ENCODE results near the gene SLC22A23.

- TF ChIP-seq POLR2AphosphoS5 (IDR thresholded peaks at IDR 0.05; ENCODE audit: low read depth, low read length): no peak
- no peak for TF ChIP-seq TAF1 (IDR thresholded peaks at IDR 0.05; ENCODE audit: borderline replicate concordance, low read depth, low read length)
- no peak for TF ChIP-seq POLR2A (IDR thresholded peaks at IDR 0.05; ENCODE audit: low read depth, low read length)
Measured at GRCh38 chr6:3283241-3283640, 173.6 kb downstream of the SLC22A23 start.

Data from GM12892 (cell line).